Measurements from ENCODE around the gene ALOX12. TPM values are rescaled to one million over a fixed set of nuclear protein-coding genes. Genes with fewer than 3 reads are reported as not detected.

Gene ALOX12
- total and polyA plus RNA-seq, 8 donors, result 0.92 to 3.4 TPM; not detected in 6

DNA sequence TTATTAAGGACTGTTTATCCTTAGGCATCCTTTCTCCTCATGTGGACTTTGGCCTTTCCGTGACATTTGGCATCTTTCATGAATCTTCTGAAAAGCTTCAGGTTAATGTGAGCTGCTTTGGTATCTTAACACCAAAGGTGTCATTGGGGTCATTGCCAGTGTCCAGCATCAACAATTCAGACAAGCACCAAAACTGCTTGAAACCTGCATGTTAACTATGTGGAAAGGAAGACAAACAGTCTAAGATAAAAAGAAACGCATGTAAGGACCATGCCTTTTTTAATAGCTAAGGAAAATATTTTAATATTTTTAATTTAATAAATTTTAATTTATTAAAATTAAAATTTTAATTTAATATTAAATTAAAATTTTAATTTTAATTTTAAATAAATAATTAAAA is 7.9 kb downstream of the ALOX12 start:
- H3K36me3 ChIP-seq, result peaks cover 34 to 77% (median 69%) of the 10 kb centered on the region in 4 donors
- no peak for TF ChIP-seq POLR2A (IDR thresholded peaks at IDR 0.05)
- no peak overlapping the region for H3K27ac ChIP-seq
- no peak overlapping the region for H3K4me3 ChIP-seq
- 88 to 96% (median 91%) methylated on average over 2 of the region's 2 CpGs for WGBS, 5 donors
- no peaks in the 10 kb centered on the region for H3K27me3 ChIP-seq
- intact Hi-C loops (cut with DNase I; ENCODE audit: low total_unique reads), result loop anchor here (5.0 to 10.0 kb wide), 2 partner anchors 86 to 339 kb away; no protein-coding TSS in a partner anchor
- H3K9me3 ChIP-seq, result no peaks in the 10 kb centered on the region
- H3K4me1 ChIP-seq, result peaks cover 0 to 16% (median 8%) of the 10 kb centered on the region in 4 donors
- no peak for DNase-seq

DNA sequence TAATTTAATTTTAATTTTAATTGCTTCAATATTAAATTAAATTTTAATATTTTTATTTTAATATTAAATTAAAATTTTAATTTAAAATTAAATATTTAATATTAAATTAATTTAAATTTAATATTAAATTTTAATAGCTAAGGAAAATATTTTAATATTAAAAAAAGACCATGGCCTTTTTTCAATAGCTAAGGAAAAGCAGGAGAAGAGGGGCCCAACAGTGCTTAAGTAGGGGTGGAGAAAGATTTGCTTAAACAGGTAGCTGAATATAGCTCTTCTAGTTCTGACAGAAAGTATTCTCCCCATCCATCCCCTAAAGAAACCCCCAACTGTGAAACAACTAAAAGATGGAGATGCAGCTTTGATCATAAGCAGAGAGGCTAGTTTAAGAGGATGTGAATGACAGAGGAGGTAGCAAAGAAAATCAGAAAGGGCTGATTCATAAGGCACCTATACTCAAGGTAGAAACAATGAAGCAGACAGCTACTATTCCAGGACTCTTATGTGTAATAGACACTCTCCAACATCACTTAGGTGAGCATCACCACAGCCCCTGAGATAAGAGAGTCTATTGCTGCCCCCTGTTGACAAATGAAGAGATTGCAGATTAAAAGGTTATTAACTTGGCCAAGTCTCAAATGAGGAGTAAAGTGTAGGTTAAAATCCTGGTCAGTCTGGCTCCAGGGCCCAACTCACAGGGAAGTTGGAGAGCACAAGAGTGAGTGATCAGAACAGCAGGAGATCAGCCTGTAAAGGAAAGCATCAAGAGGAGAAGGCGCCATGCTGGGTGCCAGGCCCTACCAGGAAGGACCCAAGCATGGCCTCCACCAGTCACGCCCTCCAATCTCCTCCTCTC is 8.8 kb downstream of the ALOX12 start:
- TF ChIP-seq POLR2AphosphoS5 (IDR thresholded peaks at IDR 0.05), result no peak
- TF ChIP-seq EP300 (IDR thresholded peaks at IDR 0.05), result no peak
- TF ChIP-seq, protein P1, sequence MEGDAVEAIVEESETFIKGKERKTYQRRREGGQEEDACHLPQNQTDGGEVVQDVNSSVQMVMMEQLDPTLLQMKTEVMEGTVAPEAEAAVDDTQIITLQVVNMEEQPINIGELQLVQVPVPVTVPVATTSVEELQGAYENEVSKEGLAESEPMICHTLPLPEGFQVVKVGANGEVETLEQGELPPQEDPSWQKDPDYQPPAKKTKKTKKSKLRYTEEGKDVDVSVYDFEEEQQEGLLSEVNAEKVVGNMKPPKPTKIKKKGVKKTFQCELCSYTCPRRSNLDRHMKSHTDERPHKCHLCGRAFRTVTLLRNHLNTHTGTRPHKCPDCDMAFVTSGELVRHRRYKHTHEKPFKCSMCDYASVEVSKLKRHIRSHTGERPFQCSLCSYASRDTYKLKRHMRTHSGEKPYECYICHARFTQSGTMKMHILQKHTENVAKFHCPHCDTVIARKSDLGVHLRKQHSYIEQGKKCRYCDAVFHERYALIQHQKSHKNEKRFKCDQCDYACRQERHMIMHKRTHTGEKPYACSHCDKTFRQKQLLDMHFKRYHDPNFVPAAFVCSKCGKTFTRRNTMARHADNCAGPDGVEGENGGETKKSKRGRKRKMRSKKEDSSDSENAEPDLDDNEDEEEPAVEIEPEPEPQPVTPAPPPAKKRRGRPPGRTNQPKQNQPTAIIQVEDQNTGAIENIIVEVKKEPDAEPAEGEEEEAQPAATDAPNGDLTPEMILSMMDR (IDR thresholded peaks at IDR 0.05), result peak in 5 of 7 experiments; percentile 15 to 68 (median 48)
- 77 to 91% (median 85%) methylated on average over 2 of the region's 2 CpGs for WGBS, 5 donors
- H3K36me3 ChIP-seq, result peaks cover 25 to 77% (median 69%) of the 10 kb centered on the region in 4 donors
- no peaks in the 10 kb centered on the region for H3K9me3 ChIP-seq
- H3K4me3 ChIP-seq, result no peak overlapping the region
- H3K27me3 ChIP-seq, result no peaks in the 10 kb centered on the region
- H3K4me1 ChIP-seq, result peaks cover 2 to 25% (median 14%) of the 10 kb centered on the region in 4 donors
- H3K27ac ChIP-seq, result no peak overlapping the region
- intact Hi-C loops (cut with DNase I; ENCODE audit: low total_unique reads), result loop anchor here (5.0 to 10.0 kb wide), 2 partner anchors 87 to 340 kb away; no protein-coding TSS in a partner anchor
- peak in 1 of 2 donors; percentile 81 for DNase-seq

DNA sequence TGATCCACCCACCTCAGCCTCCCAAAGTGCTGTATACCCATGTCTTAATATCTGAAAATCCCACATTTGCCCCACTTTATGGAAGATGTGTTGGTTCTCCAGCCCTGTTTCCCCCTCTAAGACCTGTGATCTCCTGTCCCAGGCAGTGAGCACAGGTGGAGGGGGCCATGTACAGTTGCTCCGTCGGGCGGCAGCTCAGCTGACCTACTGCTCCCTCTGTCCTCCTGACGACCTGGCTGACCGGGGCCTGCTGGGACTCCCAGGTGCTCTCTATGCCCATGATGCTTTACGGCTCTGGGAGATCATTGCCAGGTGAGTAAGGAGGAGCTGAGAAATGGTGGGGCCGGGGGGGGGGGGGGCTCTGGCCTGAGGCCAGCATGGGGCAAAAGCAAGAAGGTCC is 9.9 kb downstream of the ALOX12 start:
- no peak for DNase-seq
- Histone ChIP-seq H3K36me3 (peaks cover 23 to 72% (median 63%) of the 10 kb centered on the region in 4 donors), H3K4me3 (no peak overlapping the region), H3K4me1 (peaks cover 10 to 36% (median 24%) of the 10 kb centered on the region in 4 donors), H3K9me3 (no peaks in the 10 kb centered on the region), H3K27me3 (no peaks in the 10 kb centered on the region), H3K27ac (no peak overlapping the region)
- intact Hi-C loops (cut with DNase I; ENCODE audit: low total_unique reads), result loop anchor here (10.0 kb wide), 1 partner anchor 341 kb away; no protein-coding TSS in a partner anchor
- WGBS, 5 donors, result 69 to 83% (median 74%) methylated on average over 6 to 7 of the region's 7 CpGs
- TF ChIP-seq, protein P1 (IDR thresholded peaks at IDR 0.05), result no peak
- TF ChIP-seq POLR2A (IDR thresholded peaks at IDR 0.05), result no peak
- TF ChIP-seq POLR2AphosphoS5 (IDR thresholded peaks at IDR 0.05), result no peak
- TF ChIP-seq EP300 (IDR thresholded peaks at IDR 0.05), result no peak

DNA sequence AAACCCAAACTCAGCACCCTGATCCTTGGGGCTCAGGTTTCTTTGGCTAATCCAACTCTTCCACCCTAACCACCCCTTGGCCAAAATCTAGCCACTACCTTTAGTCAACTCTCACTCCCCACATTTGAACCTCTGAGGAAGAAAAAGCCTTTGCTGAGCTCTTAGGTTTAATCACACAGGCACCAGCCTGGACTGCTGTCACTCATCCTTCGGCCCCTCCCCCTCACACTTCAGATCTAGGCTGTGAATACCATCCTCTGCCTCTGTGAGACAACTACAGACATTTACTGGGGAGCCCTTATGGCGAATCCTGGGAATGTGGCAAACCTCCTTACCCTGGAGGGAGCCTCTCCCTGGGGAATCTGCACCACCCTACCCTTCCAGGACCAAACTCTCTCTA is 11.3 kb downstream of the ALOX12 start:
- H3K4me1 ChIP-seq, result peaks cover 22 to 49% (median 37%) of the 10 kb centered on the region in 4 donors
- no peak overlapping the region for H3K4me3 ChIP-seq
- TF ChIP-seq POLR2A (IDR thresholded peaks at IDR 0.05), result no peak
- TF ChIP-seq, protein P1 (IDR thresholded peaks at IDR 0.05), result no peak
- no peak for TF ChIP-seq POLR2AphosphoS5 (IDR thresholded peaks at IDR 0.05)
- no peak for TF ChIP-seq EP300 (IDR thresholded peaks at IDR 0.05)
- intact Hi-C loops (cut with DNase I; ENCODE audit: low total_unique reads), result loop anchor here (10.0 kb wide), 1 partner anchor 342 kb away; no protein-coding TSS in a partner anchor
- no peaks in the 10 kb centered on the region for H3K9me3 ChIP-seq
- H3K27me3 ChIP-seq, result no peaks in the 10 kb centered on the region
- no peak for DNase-seq
- H3K27ac ChIP-seq, result no peak overlapping the region
- WGBS, 5 donors, result 77 to 89% (median 88%) methylated on average over 2 of the region's 2 CpGs
- peaks cover 11 to 58% (median 49%) of the 10 kb centered on the region in 4 donors for H3K36me3 ChIP-seq

All from stomach (tissue), 9 donors.